SK-N-MC (cell line): ENCODE data around the gene SERPING1.

Experiments used
- EZH2 ChIP-seq: fragments of 200-600 bp; sonication (generic); IDR thresholded peaks from one replicate; pipeline ENCODE4 v1.6.1; 2017; ENCODE audit warnings: antibody characterized with exemption
- FOXP2 ChIP-seq: optimal IDR thresholded peaks from 2 replicates; pipeline ENCODE3; 2011; ENCODE audit warnings: mild to moderate bottlenecking, moderate library complexity; ENCODE audit not compliant: insufficient read depth; ENCODE audit errors: extremely low read length, control extremely low read depth
- POLR2AphosphoS5 ChIP-seq: IDR thresholded peaks from 2 replicates; pipeline ENCODE4 v1.6.1; 2012; ENCODE audit warnings: mild to moderate bottlenecking, low read depth, low read length, borderline replicate concordance

DNA sequence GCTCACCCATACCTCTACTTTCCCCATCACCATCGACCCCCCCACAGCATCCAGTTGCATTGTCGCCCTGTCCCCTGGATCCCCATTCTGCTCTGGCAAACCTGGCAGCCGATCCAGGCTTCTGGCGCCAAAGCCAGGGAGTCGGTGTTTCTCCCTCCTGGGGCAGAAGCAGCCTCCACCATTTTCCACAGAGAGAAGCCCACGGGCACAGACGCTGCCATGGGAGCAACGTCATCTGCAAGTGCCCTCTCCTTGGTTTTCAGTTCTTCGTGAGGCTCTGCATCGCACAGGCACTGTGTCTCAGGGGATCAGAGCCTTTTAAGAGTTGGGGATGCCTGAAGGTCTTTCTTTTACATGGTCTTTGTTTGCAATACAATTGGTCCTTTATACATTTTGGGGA, 49.9 kb downstream of the SERPING1 start:
- TF ChIP-seq EZH2 (no peak), POLR2AphosphoS5 (no peak; the same call in 1 of the 2 replicates), FOXP2 (no peak)
